HEK293 (cell line): ENCODE data around the gene NLE1.
A peak's percentile ranks its signal among the peaks of the same experiment; 100 is the strongest.

Experiments
- AEBP2 ChIP-seq: fragments of 450-650 bp; formaldehyde crosslinking; IDR thresholded peaks from 2 replicates; pipeline ENCODE4 v1.5.1; 2016; ENCODE audit warnings: missing biosample characterization, missing genetic modification characterization, borderline replicate concordance
- KLF1 ChIP-seq: fragments of 450-650 bp; formaldehyde crosslinking; IDR thresholded peaks from 2 replicates; pipeline ENCODE4 v1.5.1; 2016; ENCODE audit warnings: missing biosample characterization, missing genetic modification characterization
- MZF1 ChIP-seq: fragments of 450-650 bp; formaldehyde crosslinking; IDR thresholded peaks from 2 replicates; pipeline ENCODE4 v1.5.1; 2017; ENCODE audit warnings: missing biosample characterization, missing genetic modification characterization, borderline replicate concordance
- PATZ1 ChIP-seq: fragments of 450-650 bp; formaldehyde crosslinking; IDR thresholded peaks from 2 replicates; pipeline ENCODE4 v1.5.1; 2016; ENCODE audit warnings: missing biosample characterization, missing genetic modification characterization
- PRDM6 ChIP-seq: fragments of 450-650 bp; formaldehyde crosslinking; IDR thresholded peaks from 2 replicates; pipeline ENCODE4 v1.5.1; 2017; ENCODE audit warnings: missing biosample characterization, missing genetic modification characterization
- SALL2 ChIP-seq: fragments of 450-650 bp; formaldehyde crosslinking; IDR thresholded peaks from 2 replicates; pipeline ENCODE4 v1.5.0; 2017; ENCODE audit warnings: missing biosample characterization, mild to moderate bottlenecking, missing genetic modification characterization, borderline replicate concordance
- ZBTB1 ChIP-seq: fragments of 450-650 bp; formaldehyde crosslinking; IDR thresholded peaks from 2 replicates; pipeline ENCODE4 v1.5.1; 2016; ENCODE audit warnings: missing biosample characterization, missing genetic modification characterization
- ZBTB6 ChIP-seq: fragments of 450-650 bp; formaldehyde crosslinking; IDR thresholded peaks from 2 replicates; pipeline ENCODE4 v1.5.1; 2017; ENCODE audit warnings: missing biosample characterization, missing genetic modification characterization
- ZNF112 ChIP-seq: fragments of 450-650 bp; formaldehyde crosslinking; IDR thresholded peaks from 2 replicates; pipeline ENCODE4 v1.5.0; 2017; ENCODE audit warnings: missing biosample characterization, missing genetic modification characterization
- ZNF140 ChIP-seq: fragments of 450-650 bp; formaldehyde crosslinking; IDR thresholded peaks from 2 replicates; pipeline ENCODE4 v1.5.1; 2016; ENCODE audit warnings: missing biosample characterization, missing genetic modification characterization
- ZNF146 ChIP-seq: fragments of 450-650 bp; formaldehyde crosslinking; IDR thresholded peaks from 2 replicates; pipeline ENCODE4 v1.5.1; 2016; ENCODE audit warnings: missing biosample characterization, missing genetic modification characterization
- ZNF148 ChIP-seq: fragments of 450-650 bp; formaldehyde crosslinking; IDR thresholded peaks from 2 replicates; pipeline ENCODE4 v1.5.0; 2017; ENCODE audit warnings: missing biosample characterization, missing genetic modification characterization, borderline replicate concordance
- ZNF155 ChIP-seq: fragments of 450-650 bp; formaldehyde crosslinking; IDR thresholded peaks from 2 replicates; pipeline ENCODE4 v1.5.1; 2016; ENCODE audit warnings: missing biosample characterization, missing genetic modification characterization
- ZNF175 ChIP-seq: fragments of 450-650 bp; formaldehyde crosslinking; IDR thresholded peaks from 2 replicates; pipeline ENCODE4 v1.5.1; 2016; ENCODE audit warnings: missing biosample characterization, missing genetic modification characterization
- ZNF23 ChIP-seq: fragments of 450-650 bp; formaldehyde crosslinking; IDR thresholded peaks from 2 replicates; pipeline ENCODE4 v1.5.1; 2016; ENCODE audit warnings: missing biosample characterization, missing genetic modification characterization, borderline replicate concordance
- ZNF302 ChIP-seq: fragments of 450-650 bp; formaldehyde crosslinking; IDR thresholded peaks from 2 replicates; pipeline ENCODE4 v1.5.1; 2016; ENCODE audit warnings: missing biosample characterization, missing genetic modification characterization, low read depth
- ZNF391 ChIP-seq: fragments of 450-650 bp; formaldehyde crosslinking; IDR thresholded peaks from 2 replicates; pipeline ENCODE4 v1.5.1; 2016; ENCODE audit warnings: low read depth, missing biosample characterization, missing genetic modification characterization, borderline replicate concordance
- ZNF449 ChIP-seq: fragments of 450-650 bp; formaldehyde crosslinking; IDR thresholded peaks from 2 replicates; pipeline ENCODE4 v1.5.1; 2017; ENCODE audit warnings: missing biosample characterization, mild to moderate bottlenecking, missing genetic modification characterization, moderate library complexity
- ZNF48 ChIP-seq: fragments of 450-650 bp; formaldehyde crosslinking; IDR thresholded peaks from 2 replicates; pipeline ENCODE4 v1.5.1; 2016; ENCODE audit warnings: missing biosample characterization, missing genetic modification characterization
- ZNF501 ChIP-seq: fragments of 450-650 bp; formaldehyde crosslinking; IDR thresholded peaks from 2 replicates; pipeline ENCODE4 v1.5.1; 2016; ENCODE audit warnings: missing biosample characterization, missing genetic modification characterization
- ZNF530 ChIP-seq: fragments of 450-650 bp; formaldehyde crosslinking; IDR thresholded peaks from 2 replicates; pipeline ENCODE4 v1.5.1; 2016; ENCODE audit warnings: low read depth, missing biosample characterization, missing genetic modification characterization
- ZNF624 ChIP-seq: fragments of 450-650 bp; formaldehyde crosslinking; IDR thresholded peaks from 2 replicates; pipeline ENCODE4 v1.5.1; 2017; ENCODE audit warnings: missing biosample characterization, missing genetic modification characterization
- ZNF629 ChIP-seq: fragments of 450-650 bp; formaldehyde crosslinking; IDR thresholded peaks from 2 replicates; pipeline ENCODE4 v1.5.1; 2017; ENCODE audit warnings: missing biosample characterization, missing genetic modification characterization
- ZNF658 ChIP-seq: fragments of 450-650 bp; formaldehyde crosslinking; IDR thresholded peaks from 2 replicates; pipeline ENCODE4; 2016; ENCODE audit warnings: missing biosample characterization, missing genetic modification characterization
- ZNF677 ChIP-seq: fragments of 450-650 bp; IDR thresholded peaks from 2 replicates; pipeline ENCODE4 v1.5.0; 2018; ENCODE audit warnings: missing biosample characterization, mild to moderate bottlenecking, missing genetic modification characterization, moderate library complexity
- ZNF76 ChIP-seq: fragments of 450-650 bp; formaldehyde crosslinking; IDR thresholded peaks from 2 replicates; pipeline ENCODE4; 2016; ENCODE audit warnings: low read depth, missing biosample characterization, missing genetic modification characterization, borderline replicate concordance
- ZNF776 ChIP-seq: fragments of 450-650 bp; formaldehyde crosslinking; IDR thresholded peaks from 2 replicates; pipeline ENCODE4 v1.5.0; 2017; ENCODE audit warnings: missing biosample characterization, missing genetic modification characterization, borderline replicate concordance
- ZNF830 ChIP-seq: fragments of 450-650 bp; IDR thresholded peaks from 2 replicates; pipeline ENCODE4 v1.5.0; 2018; ENCODE audit warnings: missing biosample characterization, missing genetic modification characterization, low read depth, mild to moderate bottlenecking, moderate library complexity
- ZNF837 ChIP-seq: fragments of 450-650 bp; formaldehyde crosslinking; IDR thresholded peaks from 2 replicates; pipeline ENCODE4 v1.5.1; 2016; ENCODE audit warnings: missing biosample characterization, missing genetic modification characterization

The NLE1 gene

GRCh38 chr17:35141681-35142466 lies at the start of gene NLE1 (continued):
- TF ChIP-seq ZBTB6: no peak
- TF ChIP-seq ZNF837 (tag by site-specific recombination): no peak
- TF ChIP-seq ZNF629 (tag by site-specific recombination): peak; percentile 49
- peak; percentile 71 for TF ChIP-seq KLF1 (tag by site-specific recombination)
- TF ChIP-seq ZNF112 (tag by site-specific recombination): no peak
- TF ChIP-seq ZNF148 (tag by site-specific recombination): no peak
- TF ChIP-seq ZNF23 (tag by site-specific recombination): no peak
- TF ChIP-seq ZNF624 (tag by site-specific recombination): no peak
- no peak for TF ChIP-seq ZNF677 (tag by site-specific recombination)
- no peak for TF ChIP-seq ZNF830 (tag by site-specific recombination)
- no peak for TF ChIP-seq ZNF155
- TF ChIP-seq ZNF658 (tag by site-specific recombination): no peak
- TF ChIP-seq ZNF146 (tag by site-specific recombination): peak; percentile 35; the same call in 1 of the 2 replicates
- no peak for TF ChIP-seq PRDM6
- no peak for TF ChIP-seq ZNF302
- TF ChIP-seq SALL2 (tag by site-specific recombination): no peak
- no peak for TF ChIP-seq ZNF48 (tag by site-specific recombination)
- no peak; the same call in 1 of the 2 replicates for TF ChIP-seq MZF1 (tag by site-specific recombination)
- TF ChIP-seq PATZ1: peak; percentile 96
- 0 out of 2 replicates have a peak, but pooled peaks have one; percentile 11 for TF ChIP-seq ZBTB1 (tag by site-specific recombination)
- no peak for TF ChIP-seq AEBP2 (tag by site-specific recombination)
- no peak for TF ChIP-seq ZNF391
- TF ChIP-seq ZNF501: peak; percentile 93
- TF ChIP-seq ZNF776 (tag by site-specific recombination): no peak
- peak; percentile 72; the same call in 1 of the 2 replicates for TF ChIP-seq ZNF76
- TF ChIP-seq ZNF449: peak; percentile 77
- TF ChIP-seq ZNF140 (tag by site-specific recombination): no peak
- TF ChIP-seq ZNF175 (tag by site-specific recombination): no peak
- no peak for TF ChIP-seq ZNF530 (tag by site-specific recombination)
